ENCODE data around the gene CCDC88C.
A peak's percentile ranks its signal among the peaks of the same experiment; 100 is the strongest.

Gene CCDC88C

GRCh38 chr14:91291786-91292405, 125.7 kb downstream of the CCDC88C start:
- no peak for DNase-seq (ENCODE audit: low read depth)

GRCh38 chr14:91290986-91291385, 126.6 kb downstream of the CCDC88C start:
- DNase-seq (ENCODE audit: low read depth), result no peak

- no peak for DNase-seq (ENCODE audit: low read depth)
Measured at GRCh38 chr14:91289464-91289863, 128.2 kb downstream of the CCDC88C start.

GRCh38 chr14:91288876-91289275, 128.7 kb downstream of the CCDC88C start:
- no peak for DNase-seq (ENCODE audit: low read depth)

GRCh38 chr14:91286530-91286937, 131.1 kb downstream of the CCDC88C start:
- peak; percentile 44 for DNase-seq (ENCODE audit: low read depth)

GRCh38 chr14:91284791-91285548, 132.7 kb downstream of the CCDC88C start:
- DNase-seq (ENCODE audit: low read depth), result no peak

GRCh38 chr14:91284146-91284790, 133.4 kb downstream of the CCDC88C start:
- no peak for DNase-seq (ENCODE audit: low read depth)

- no peak for DNase-seq (ENCODE audit: low read depth)
Measured at GRCh38 chr14:91283666-91284065, 134.0 kb downstream of the CCDC88C start.

GRCh38 chr14:91282954-91283645, 134.5 kb downstream of the CCDC88C start:
- DNase-seq (ENCODE audit: low read depth), result no peak

GRCh38 chr14:91281346-91281745, 136.3 kb downstream of the CCDC88C start:
- DNase-seq (ENCODE audit: low read depth), result no peak

- DNase-seq (ENCODE audit: low read depth), result no peak
Measured at GRCh38 chr14:91280129-91280528, 137.5 kb downstream of the CCDC88C start.

- DNase-seq (ENCODE audit: low read depth), result no peak
Measured at GRCh38 chr14:91279354-91279753, 138.3 kb downstream of the CCDC88C start.

GRCh38 chr14:91278383-91278715, 139.3 kb downstream of the CCDC88C start:
- DNase-seq (ENCODE audit: low read depth), result no peak

- no peak for DNase-seq (ENCODE audit: low read depth)
Measured at GRCh38 chr14:91277546-91278382, 139.9 kb downstream of the CCDC88C start.

GRCh38 chr14:91274796-91275195, 142.8 kb downstream of the CCDC88C start:
- no peak for DNase-seq (ENCODE audit: low read depth)

GRCh38 chr14:91273885-91274273, 143.7 kb downstream of the CCDC88C start:
- DNase-seq (ENCODE audit: low read depth), result no peak

- no peak for DNase-seq (ENCODE audit: low read depth)
Measured at GRCh38 chr14:91273273-91273884, 144.2 kb downstream of the CCDC88C start.

GRCh38 chr14:91272341-91273272, 145.0 kb downstream of the CCDC88C start:
- no peak for DNase-seq (ENCODE audit: low read depth)

- DNase-seq (ENCODE audit: low read depth), result no peak
Measured at GRCh38 chr14:91271639-91272038, 146.0 kb downstream of the CCDC88C start.

- DNase-seq (ENCODE audit: low read depth), result no peak
Measured at GRCh38 chr14:91270619-91271018, 147.0 kb downstream of the CCDC88C start.
